HL-60 (cell line): ENCODE measurements around the gene SWI5.
A peak's percentile ranks its signal among the peaks of the same experiment; 100 is the strongest.
"Not testable (repeated sequence)": the region's sequence is repeated elsewhere in the genome, so short reads cannot be mapped to it uniquely, and the experiment has no call there.

ENCODE experiments used
- DNase-seq, 2 experiments: peaks; one replicate each; pipeline ENCODE4 v3.0.0-alpha.2; 2010 to 2020; ENCODE audit warnings: low read depth in 1 of 2, low spot score in 1 of 2
- H3K27ac ChIP-seq: fragments of 250-450 bp; sonication (Bioruptor Pico); replicated peaks from 2 replicates; pipeline ENCODE4 v1.5.1; 2020; ENCODE audit warnings: mild to moderate bottlenecking, moderate library complexity
- H3K27me3 ChIP-seq: fragments of 250-450 bp; sonication (Bioruptor Pico); 2 replicates; pipeline ENCODE4 v1.5.1; 2021; ENCODE audit warnings: mild to moderate bottlenecking, moderate library complexity; ENCODE audit not compliant: insufficient read depth, poor library complexity, severe bottlenecking
- H3K4me3 ChIP-seq: replicated peaks from 2 replicates; pipeline ENCODE4 v1.5.1; 2011; ENCODE audit warnings: mild to moderate bottlenecking, control low read depth, low read length; ENCODE audit not compliant: insufficient read depth
- CTCF ChIP-seq: IDR thresholded peaks from one replicate; pipeline ENCODE4 v1.5.1; 2011; ENCODE audit warnings: low read length, control low read depth, inconsistent platforms; ENCODE audit not compliant: insufficient read depth
- GABPA ChIP-seq: IDR thresholded peaks from 2 replicates; pipeline ENCODE4 v1.6.1; 2012; ENCODE audit warnings: low read depth
- POLR2AphosphoS5 ChIP-seq: IDR thresholded peaks from 2 replicates; pipeline ENCODE4 v1.6.1; 2012; ENCODE audit warnings: low read depth
- REST ChIP-seq: IDR thresholded peaks from 2 replicates; pipeline ENCODE4 v1.6.1; 2012; ENCODE audit warnings: low read depth; ENCODE audit not compliant: insufficient replicate concordance
- SPI1 ChIP-seq: IDR thresholded peaks from 2 replicates; pipeline ENCODE4 v1.6.1; 2012; ENCODE audit warnings: low read depth, mild to moderate bottlenecking, borderline replicate concordance

SWI5 gene

DNA sequence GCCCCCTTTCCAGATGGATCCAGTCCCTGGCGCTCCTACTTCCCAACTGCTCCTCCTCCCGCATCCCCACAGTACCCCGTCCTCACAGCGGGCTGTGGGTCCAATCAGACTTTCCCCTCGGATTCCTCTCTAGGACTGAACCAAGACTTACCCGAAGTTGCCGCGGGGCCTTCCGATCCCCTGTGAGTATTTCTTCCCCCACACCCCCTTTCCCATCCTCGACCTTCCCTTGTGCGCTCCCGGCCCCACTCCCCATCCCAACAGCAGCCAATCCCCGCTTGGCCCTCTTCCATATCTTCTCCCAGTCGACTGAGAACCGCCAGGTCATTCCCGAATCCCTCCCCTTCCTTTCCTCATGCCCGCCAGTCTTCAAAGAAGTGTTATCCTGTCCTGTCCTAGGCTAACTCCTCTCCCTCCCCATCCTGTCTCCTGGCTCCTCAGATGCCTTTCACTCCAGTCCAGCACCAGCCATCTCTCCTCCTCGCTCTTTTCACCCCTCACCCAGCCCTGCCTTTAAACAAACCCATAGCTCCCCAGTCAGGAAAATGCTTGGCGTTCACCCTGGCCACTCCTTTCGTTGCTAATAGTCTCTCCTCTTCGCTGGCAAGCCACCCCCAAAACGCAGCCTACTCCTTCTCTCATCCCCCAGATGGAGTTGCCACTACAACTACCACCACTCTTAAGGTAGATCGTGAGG, 646 bp downstream of the SWI5 start:
- DNase-seq = no peak
- H3K27ac ChIP-seq = peak overlapping the region; percentile 64
- H3K4me3 ChIP-seq = peak overlapping the region; percentile 72
- no peak for TF ChIP-seq SPI1
- TF ChIP-seq REST = no peak
- no peak for TF ChIP-seq CTCF
- no peak for TF ChIP-seq POLR2AphosphoS5
- TF ChIP-seq GABPA = no peak
- H3K27me3 ChIP-seq = no peaks in the 10 kb centered on the region

- not testable (repeated sequence) for H3K4me3 ChIP-seq, H3K27ac ChIP-seq
These were observed 3.3 kb downstream of the SWI5 start for GRCh38 chr9:128279088-128280073.

DNA sequence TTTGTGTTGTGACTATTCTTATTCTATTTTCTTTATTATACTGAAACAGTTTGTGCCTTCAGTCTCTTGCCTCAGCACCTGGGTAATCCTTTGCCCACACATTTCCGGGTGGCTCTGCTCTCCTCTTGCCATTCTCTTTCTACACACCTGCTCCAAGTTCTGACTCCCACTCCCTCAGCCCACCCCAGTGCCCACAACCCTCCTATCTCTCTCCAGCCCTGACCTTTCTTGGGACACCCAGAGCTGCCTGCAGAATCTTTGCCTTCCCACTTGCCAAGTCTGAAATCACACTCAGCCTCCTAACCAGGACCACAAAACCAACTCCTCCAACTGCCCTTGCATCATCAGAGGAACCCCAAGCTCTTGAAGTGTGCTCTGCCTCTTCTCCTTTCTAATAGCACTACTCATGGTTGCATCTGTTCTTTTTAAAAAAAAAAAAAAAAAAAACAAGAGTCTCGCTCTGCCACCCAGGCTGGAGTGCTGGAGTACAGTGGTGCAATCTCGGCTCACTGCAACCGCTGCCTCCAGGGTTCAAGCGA, 4.1 kb downstream of the SWI5 start:
- Histone ChIP-seq H3K4me3 (no peak overlapping the region), H3K27me3 (no peaks in the 10 kb centered on the region), H3K27ac (no peak overlapping the region)
- DNase-seq = peak; percentile 64 to 90
- TF ChIP-seq POLR2AphosphoS5 (peak; percentile 44; the same call in 1 of the 2 replicates), SPI1 (peak; percentile 69; the same call in 1 of the 2 replicates), CTCF (no peak)

More at GRCh38 chr9:128279088-128280073, 3.3 kb downstream of the SWI5 start:
- not testable (repeated sequence) for H3K27me3 ChIP-seq, DNase-seq

GRCh38 chr9:128282500-128282899, 6.4 kb downstream of the SWI5 start:
- Histone ChIP-seq H3K27me3 (no peaks in the 10 kb centered on the region), H3K4me3 (no peak overlapping the region), H3K27ac (no peak overlapping the region)
- DNase-seq = no peak
- TF ChIP-seq SPI1 (no peak), GABPA (no peak), REST (no peak), CTCF (no peak), POLR2AphosphoS5 (no peak)
